ENCODE results near the gene OR2V1.
"Not testable (repeated sequence)": the region's sequence is repeated elsewhere in the genome, so short reads cannot be mapped to it uniquely, and the experiment has no call there.

- TF ChIP-seq POLR2A, CTCF (IDR thresholded peaks at IDR 0.05): not testable (repeated sequence)
Measured at GRCh38 chr5:181095162-181095561, 35.8 kb downstream of the OR2V1 start.

Data from testis (tissue), 2 donors.